Bone marrow (tissue), 2 donors: ENCODE results near the gene IFNA1.
A peak's percentile ranks its signal among the peaks of the same experiment; 100 is the strongest.
"Not testable (repeated sequence)": the region's sequence is repeated elsewhere in the genome, so short reads cannot be mapped to it uniquely, and the experiment has no call there.

Experiments used
- DNase-seq, 2 donors: peaks; one replicate each; lab custom pipeline; 2025; lab: John Stamatoyannopoulos, UW

Gene IFNA1

DNA sequence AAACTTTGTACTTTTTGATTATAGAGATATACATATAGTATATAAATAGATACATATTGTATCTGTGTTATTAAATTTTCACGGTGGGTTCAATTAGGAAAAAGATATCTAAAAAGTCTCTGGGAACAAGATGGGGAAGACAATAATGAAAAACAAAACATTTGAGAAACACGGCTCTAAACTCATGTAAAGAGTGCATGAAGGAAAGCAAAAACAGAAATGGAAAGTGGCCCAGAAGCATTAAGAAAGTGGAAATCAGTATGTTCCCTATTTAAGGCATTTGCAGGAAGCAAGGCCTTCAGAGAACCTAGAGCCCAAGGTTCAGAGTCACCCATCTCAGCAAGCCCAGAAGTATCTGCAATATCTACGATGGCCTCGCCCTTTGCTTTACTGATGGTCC, at the start of gene IFNA1:
Gene IFNA1, plus strand, starts transcription at position 301 of the 400 bp plus-strand sequence. Its CDS starts 69 bp downstream, at position 370.
- DNase-seq, result no peak

DNA sequence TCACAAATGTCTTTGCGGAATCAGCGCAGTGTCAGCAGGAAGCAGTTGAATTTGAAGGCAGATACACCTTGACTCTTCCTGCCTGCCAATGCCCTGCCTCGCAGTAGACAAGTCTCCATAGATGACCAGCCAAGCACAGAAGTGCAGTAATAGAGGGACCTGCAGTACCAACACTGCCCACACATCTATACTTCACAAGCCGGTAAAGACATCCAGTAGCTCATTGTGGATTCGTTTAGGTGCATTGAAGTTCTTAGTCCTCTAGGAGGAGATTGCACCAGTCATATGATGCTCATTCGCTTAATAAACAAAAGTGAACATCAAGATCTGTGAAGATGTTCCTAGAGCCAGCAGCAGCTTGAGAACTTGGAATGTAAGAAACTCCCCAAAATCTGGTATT, 48.0 kb upstream of the IFNA1 start:
- DNase-seq, result peak in 1 of 2 donors; percentile 17

DNA sequence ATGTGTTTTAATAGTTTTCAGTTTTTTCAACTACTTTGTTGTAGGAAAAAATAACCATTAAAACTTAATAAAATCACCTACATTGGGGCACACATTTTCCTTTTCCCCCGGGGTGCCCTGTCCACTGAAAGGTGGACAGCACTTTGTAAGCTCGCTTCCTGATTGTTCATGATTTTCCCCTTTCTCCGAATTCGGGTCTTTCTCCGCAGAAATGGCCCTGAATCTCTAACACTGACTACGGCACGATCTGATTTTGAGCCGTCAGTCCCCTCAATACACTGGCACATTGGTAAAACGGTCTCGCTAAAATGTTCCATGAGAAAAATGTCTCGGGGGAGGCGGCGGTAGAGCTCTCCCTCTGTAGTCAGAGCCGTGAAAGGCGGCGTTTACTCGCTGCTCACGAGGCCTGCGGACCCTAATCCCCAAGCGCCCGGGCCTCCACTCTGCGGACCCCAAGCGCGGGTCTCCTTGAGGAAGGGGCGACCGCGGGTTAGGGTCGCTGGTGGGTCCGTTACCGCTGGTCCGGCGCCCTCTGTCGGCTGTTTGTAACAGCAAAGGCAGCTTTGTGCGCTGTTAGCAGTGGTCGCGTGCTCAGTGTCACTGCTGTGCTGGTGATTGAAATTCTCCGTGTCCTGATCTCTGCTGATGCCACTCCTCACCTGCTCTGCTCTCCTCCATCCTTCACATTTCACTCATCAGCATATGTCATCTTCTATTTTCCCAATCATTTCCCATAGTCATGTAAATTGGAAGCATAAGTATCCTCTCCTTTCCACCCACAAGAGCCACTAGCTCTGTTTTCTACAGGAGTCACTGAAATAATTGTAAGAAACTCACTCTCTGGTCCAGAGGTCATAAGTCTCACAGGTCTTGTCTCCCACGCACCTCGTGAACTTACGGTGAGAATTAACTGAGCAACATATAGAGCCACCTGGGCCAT, 44.2 kb upstream of the IFNA1 start:
- peak; percentile 15 to 34 for DNase-seq

DNA sequence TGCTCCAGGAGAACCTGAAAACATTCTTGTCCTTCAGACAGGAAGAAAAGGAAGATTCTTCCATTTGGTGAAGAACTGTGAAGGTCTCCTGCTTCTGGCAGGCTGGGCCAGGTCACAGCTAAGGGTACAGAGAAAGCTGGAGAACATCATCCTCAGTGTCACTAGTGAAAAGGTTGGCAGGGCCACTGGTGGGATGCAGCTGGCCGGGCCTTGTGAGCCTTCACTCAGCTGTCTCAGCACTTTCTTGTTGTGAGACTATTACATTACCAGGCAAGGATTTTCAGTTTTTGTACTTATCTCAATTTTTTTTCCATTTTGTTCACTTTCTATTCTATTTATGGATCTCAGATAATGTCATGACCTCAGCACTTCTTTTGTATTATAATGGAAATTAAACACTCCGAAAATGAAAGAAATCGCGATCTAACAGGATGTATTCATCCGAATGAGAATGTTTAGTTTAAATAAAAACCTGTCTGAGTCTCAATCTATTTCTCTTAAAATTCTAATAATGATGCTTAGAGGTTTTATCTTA, 41.2 kb upstream of the IFNA1 start:
- DNase-seq, result no peak

DNA sequence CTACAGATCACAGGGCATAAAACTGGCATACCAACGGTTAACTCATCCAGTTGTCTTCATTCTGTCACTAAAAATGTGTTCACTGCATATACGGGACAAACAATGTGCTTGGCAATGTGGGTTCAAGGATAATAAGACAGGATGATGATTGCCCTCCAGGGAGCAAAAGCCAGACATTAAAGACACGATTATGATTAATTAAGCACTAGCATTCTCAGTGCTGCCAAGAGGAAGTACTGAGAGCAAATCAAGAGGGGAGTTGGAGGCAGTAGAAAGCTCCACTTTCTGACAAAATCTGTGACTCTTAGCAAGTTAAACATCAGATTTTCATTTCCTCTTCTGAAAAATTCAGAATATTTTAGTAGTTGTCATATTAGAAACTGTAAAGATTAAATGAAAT, 40.3 kb upstream of the IFNA1 start:
- peak in 1 of 2 donors; percentile 39 for DNase-seq

DNA sequence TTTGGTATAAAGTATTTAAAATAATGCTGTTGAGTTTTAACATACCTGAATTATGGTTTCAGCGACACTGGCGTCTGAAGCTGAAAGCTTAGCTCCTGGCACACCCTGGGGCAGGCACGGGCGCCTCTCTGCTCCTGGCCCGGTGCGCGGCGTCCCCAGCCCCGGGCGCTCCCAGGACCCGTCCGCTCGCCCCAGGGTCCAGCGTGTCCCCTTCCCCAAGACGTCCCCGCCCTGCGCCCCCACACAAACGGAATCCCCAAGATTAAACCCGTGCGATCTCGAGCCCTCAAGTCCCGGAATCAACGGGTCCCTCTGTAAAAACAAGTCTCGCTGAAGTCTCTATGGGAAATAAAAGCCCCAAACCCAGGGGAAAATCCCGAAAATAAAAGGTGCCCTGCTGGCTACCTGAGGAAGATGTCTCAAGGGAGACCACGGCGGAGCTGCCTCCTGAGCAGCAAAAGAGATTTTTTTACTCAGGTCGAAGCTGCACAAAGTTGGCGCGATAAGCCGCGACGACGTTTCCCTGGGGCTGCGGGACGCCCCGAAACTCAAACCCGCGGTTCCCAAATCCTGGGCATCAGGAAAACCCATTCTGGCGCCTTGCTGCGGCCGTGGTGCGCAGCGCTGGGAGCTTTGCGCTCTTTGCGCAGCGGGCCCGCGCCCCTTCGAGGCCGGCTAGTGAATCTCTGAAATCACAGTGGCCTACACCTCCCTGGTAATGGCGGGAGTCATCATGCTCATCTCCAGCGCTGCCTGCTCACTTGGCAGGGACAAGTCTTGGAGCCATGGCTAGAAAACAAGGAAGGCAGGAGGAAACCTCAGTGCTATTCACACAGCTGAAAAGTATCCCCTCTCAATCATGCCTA, 37.6 kb upstream of the IFNA1 start:
- no peak for DNase-seq

DNA sequence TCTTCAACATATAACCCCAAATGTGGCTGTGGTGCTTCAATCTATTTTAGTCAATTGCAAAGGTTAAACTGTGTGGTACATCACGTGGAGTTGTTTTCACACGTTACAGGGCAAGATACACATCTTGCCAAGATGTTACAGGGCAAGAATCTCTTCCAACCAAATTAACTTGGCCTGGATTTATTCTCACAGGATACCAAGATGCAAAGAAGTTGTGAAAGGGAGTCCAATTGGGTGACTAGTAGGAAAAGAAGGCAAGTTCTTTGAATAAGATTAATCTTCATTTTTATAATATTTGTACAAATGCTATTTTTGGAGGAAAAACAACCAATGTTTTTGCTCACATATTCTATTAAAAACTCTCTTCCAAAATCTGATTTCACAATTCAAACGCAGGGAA, 36.1 kb upstream of the IFNA1 start:
- no peak for DNase-seq

DNA sequence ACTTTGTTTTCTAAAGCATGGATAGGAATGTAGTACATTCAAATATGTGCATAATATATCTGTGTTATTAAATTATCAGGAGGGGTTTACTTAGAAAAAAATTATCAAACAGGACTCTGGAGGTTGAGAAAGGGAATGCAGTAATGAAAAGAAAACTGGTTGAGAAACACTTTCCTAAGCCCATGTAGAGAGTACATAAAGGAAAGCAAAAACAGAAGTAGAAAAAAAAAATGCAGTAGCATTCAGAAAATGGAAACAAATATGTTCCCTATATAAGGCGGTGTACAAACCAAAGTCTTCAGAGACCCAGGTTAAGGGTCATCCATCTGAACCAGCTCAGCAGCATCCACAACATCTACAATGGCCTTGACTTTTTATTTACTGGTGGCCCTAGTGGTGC, 31.4 kb upstream of the IFNA1 start, which contains the start of gene IFNA8:
Gene IFNA8, plus strand, starts transcription at position 301 of the 400 bp plus-strand sequence. Its CDS starts 60 bp downstream, at position 361.
- no peak for DNase-seq

DNA sequence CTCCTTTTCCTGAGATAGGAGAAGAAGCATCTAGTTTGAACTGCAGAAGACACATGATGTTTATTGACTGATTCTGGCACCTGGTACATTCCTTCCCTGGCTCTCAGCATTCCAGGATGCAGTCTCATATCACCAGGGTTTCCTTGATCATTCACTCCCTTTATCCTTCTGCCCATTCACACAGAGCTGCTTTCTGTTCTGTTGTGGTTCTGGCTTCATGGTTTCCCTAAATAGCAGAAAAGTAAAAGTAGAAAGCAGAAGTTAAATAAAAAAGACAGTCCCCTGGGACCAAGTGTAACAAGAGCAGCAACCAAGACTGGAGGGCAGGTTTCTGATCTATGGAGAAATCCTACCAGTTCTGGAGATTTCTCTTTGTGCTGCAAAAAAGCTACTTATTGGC, 28.1 kb upstream of the IFNA1 start:
- DNase-seq, result peak in 1 of 2 donors; percentile 27

DNA sequence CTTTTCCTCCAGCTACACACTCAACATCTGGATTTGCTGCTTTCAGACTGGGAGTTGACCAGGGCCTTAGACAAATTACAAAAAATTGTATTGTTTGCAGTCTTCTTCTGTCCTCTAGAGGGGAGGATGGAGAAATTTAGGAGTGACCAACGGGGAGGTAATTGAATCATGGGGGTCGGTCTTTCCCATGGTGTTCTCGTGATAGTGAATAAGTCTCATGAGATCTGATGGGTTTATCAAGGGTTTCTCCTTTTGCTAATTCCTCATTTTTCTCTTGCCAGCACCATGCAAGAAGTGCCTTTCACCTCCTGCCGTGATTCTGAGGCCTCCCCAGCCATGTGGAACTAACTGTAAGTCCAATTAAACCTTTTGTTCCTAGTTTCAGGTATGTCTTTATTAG, 27.1 kb upstream of the IFNA1 start:
- DNase-seq, result no peak

DNA sequence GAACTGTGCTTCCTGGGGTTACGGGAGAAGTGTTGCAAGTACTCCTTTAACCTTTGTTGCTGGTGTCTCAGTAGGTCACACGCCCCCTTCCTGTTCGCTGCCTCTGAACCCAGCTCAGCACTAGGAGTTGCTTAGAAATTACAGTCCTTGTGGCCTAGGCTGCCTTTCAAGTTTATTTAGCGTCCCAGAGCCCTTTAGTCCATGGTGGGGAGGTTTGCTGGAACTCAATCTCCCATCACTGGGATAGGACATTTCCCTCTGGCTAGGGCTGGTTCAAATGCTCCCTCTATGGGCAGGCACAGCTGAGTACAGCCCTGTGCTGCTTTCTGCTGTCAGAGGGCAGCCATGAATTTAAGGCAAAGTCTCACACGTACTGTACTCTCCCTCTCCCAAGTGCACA, 26.6 kb upstream of the IFNA1 start:
- DNase-seq, result no peak

DNA sequence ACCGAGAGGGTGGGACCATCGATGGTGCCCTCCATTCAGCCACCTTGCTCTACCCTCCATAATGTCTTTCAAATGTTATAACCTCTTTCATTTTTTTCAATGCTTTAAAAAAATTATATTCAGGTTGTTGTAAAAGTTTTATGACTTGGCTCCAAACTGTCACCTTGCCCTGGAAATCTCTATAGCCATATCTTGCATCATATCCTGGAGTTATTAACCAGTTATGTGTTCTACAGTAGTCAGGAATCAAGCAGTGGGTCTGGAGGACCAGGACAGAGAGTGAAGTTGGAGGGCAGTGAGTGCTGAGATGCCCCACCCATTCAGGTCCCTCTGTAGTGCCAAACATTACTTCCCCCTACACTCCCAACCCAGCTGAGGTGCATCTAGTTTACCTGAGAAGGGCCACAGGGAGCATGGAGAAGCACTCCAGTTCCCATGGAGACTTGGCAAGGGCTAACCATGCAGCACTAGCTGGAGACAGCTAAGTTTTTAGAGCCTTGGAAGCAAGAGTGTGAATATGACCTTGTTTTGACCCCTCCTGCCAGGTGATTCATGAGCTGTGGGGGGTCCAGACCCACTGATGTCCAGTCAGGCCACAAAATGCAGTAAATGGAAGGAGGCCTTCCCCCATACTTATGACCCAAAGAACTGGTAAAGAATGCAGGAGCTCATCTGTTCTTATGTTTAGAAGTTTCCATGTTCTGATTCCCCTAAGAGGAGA, 25.9 kb upstream of the IFNA1 start:
- no peak for DNase-seq

DNA sequence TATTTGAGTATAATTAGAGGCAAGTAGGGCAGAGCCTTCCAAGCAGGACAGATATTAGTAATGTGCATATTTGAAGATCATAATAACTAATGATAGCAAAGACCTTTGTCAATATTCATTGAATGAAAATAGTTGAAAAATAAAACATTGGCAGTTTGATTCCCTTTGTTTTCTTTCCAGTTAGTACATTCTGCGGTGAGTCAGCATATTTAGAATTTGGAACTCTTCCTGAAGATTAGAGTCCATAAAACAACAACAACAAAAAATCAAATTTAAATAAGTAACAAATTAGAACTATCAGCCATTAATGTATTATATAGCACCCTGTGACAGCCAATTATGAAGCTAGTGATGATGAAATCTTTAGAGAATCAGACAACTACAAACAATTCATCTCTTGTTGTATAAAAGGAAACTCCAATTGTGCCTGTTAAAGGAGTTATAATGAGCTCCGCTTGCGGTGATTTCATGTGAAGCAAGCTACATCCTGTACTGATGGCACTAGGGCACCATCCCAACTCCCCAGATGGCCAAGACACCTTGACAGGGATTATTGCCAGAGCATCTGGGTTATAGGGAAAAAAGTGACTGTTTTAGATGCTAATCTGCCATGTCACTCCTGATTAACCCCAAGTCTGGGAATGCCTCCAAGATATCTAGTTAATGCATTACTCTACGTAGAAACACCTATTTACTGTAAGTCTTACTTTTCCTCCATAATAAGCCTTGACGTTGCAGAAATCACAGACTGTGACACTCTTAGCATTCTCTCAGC, 24.6 kb upstream of the IFNA1 start:
- DNase-seq, result no peak

DNA sequence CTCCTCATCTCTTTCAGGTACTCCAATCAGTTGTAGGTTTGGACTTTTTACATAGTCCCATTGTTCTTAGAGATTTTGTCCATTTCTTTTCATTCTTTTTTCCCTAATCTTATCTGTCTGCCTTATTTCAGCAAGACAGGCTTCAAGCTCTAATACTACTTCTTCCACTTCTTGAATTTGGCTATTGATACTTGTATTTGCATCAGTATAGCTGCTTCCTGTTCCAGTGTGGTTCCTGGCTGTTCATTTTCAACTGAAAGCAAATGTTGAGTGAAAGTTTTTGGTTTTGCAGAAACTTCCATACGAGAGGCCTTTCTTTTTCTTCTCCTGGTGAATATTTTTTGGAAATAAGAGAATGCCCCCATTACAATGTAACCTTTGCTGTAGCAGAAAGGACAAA, 12.0 kb upstream of the IFNA1 start:
- no peak for DNase-seq

DNA sequence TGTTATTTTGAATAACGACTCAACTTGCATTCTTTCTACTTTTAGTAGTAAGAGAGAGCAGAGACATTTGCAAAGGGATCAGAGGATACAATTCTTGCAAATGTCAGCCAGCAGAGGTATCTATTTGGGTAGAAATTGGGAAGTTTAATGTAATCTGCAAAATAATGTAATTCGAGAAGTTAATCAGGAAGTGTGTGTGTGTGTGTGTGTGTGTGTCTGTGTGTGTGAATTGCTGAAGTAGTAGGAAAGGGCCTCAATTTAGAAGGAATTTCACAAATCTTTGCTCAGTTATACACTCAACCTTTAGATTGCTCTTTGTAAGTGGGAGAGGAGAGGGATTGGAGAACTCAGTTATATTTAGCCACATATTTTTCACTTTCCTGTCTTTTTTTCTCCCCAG, 11.0 kb upstream of the IFNA1 start:
- DNase-seq, result no peak

DNA sequence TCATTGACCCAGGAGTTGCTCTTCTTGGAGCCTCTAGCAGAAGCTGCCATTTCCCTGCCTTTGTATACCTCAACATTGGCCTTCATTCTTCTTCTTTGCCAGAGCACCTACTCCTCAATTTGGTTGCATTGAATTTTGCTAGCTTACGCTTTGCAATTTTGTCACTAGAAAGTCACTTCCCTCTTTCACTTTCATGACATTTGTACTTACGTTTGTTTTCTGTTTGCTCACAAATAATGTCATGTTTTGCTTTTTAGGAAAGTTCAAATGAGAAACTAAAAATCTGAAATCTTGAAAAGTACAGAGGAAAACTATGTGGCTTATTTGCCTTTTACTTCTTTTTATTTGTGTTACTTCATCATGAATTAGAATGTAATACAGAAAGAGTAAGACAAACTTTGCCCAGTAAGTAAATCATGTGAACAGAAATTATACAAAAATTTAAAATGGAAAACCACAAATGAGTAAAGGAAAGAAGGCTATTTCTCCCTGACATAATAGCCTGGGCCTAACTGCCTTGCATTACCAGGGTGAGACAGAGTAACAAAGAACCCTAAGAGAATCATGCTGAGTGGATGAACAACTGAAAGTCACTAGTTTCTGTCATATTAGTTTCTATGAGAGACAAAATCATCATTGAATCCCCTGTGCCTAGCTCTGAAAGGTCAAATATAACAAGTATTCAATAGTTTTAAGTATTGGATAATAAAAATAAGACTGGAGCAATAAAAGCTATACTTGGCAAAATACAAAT, 7.4 kb upstream of the IFNA1 start:
- DNase-seq, result no peak

DNA sequence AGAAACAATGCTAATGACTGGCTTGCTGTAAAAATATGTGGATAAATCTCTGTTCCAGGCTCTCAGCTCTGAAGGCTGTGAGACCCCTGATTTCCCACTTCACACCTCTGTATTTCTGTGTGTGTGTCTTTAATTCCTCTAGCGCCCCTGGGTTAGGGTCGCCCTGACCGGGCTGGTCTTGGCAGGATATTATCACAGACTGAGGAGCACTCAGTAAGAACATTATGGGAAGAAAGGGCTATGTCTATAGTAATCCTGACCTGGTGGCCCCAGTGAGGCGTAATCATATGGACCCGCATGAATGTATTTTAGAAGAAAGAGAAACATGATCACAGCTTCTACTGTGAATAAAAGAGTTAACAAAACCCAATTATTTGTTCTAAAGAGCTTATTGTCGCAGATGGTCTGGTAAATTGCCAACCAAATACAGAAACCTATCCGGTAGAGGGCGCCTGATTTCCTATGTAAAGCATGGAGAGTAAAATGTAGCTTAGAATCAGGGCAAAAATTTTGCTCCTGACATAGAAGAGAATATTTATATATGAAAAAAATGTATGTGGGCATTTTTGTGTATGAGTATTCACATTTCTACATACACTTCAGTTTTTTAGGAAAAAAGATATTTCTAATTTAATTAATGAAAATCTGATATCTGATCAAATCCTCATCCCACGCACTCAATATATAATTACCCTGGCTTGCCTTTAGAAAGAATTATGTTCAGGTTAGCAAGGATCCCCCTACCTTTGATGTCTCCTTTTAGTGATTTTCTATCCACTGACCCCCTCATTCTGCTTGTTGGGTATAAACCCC, 5.8 kb upstream of the IFNA1 start:
- no peak for DNase-seq

DNA sequence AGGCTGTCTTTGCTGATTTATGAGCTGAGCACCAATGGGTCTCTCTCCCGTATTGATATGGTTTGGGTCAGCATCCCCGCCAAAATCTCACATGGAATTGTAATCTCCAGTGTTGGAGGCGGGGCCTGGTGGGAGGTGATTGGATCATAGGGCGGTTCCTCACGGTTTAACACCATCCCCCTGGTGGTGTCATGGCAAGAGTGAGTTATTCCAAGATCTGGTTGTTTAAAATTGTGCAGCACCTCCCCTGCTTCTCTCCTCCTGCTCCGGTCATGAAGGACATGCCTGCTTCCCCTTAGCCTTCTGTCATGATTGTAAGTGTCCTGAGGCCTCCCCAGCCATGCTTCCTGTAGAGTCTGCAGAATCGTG, 5.2 kb upstream of the IFNA1 start:
- DNase-seq, result not testable (repeated sequence)

DNA sequence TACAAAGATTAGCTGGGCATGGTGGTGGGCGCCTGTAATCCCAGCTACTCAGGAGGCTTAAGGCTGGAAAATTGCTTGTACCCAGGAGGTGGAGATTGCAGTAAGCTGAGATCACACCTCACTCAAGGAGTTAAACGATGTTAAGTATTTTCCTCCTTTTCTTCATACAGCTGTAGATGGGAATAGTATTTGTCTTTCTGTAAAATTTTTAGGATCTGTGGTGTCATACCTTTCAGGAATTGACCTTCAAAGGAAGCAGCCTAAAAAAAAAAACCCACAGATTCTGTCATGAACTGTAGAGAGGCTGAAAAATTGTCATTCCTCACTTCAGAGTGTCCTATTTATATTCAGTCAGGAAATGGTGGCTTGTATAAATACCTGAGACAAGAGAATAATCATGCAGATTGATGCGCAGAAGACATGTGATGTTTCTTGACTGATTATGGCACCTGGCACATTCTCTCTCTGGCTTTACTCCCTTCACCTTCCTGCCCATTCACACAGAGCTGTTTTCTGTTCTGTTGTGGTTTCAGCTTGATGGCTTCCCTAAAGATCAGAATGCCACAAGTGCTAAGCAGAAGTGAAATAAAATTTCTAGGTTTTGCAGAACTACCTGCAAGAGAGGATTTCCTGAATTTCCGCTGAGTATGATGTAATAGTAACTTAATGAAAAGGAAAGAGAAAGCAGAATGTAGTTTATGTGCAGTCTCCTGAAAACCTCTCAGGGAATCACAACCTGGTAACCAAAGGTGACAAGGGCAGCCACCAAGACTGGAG, 3.8 kb downstream of the IFNA1 start:
- peak in 1 of 2 donors; percentile 78 for DNase-seq
